ENCODE measurements around the gene AATK. TPM values are rescaled to one million over a fixed set of nuclear protein-coding genes. Genes with fewer than 3 reads are reported as not detected.
"Not testable (repeated sequence)": the region's sequence is repeated elsewhere in the genome, so short reads cannot be mapped to it uniquely, and the experiment has no call there.

Gene AATK
- total RNA-seq, 1 experiment from 2014 or later, result 1.1 TPM

DNA sequence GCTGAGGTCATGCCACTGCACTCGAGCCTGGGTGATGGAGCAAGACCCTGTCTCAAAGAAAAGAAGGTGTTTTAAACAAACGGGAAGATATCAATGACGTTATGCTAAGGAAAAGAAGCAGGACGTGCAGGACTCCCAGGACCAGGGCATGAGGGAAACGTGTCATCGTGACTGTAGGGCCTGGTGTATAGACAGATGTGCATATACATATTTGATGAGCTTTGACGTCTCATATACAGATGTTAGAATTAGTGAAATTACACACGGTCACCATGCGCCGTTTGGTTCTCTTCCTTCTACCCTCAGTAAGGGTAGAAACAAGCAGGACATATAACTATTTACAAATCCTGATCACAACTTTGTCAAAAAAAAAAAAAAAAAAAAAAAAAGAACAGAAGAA, 18.3 kb downstream of the AATK start:
- ChIA-PET CTCF (no interaction called here), POLR2A (ENCODE audit: unreplicated experiment) (no interaction called here)
- H3F3A ChIP-seq (ENCODE audit: low read length, unreplicated experiment), result no peaks in the 10 kb centered on the region
- H3K4me2 ChIP-seq (ENCODE audit: low read length), result no peak overlapping the region
- BruUV-seq (replicated peaks), result no TSS peak
- H3K9ac ChIP-seq (ENCODE audit: low read length), result no peak overlapping the region
- no peak overlapping the region for H2AFZ ChIP-seq (ENCODE audit: low read length)
- TF ChIP-seq, protein P1, sequence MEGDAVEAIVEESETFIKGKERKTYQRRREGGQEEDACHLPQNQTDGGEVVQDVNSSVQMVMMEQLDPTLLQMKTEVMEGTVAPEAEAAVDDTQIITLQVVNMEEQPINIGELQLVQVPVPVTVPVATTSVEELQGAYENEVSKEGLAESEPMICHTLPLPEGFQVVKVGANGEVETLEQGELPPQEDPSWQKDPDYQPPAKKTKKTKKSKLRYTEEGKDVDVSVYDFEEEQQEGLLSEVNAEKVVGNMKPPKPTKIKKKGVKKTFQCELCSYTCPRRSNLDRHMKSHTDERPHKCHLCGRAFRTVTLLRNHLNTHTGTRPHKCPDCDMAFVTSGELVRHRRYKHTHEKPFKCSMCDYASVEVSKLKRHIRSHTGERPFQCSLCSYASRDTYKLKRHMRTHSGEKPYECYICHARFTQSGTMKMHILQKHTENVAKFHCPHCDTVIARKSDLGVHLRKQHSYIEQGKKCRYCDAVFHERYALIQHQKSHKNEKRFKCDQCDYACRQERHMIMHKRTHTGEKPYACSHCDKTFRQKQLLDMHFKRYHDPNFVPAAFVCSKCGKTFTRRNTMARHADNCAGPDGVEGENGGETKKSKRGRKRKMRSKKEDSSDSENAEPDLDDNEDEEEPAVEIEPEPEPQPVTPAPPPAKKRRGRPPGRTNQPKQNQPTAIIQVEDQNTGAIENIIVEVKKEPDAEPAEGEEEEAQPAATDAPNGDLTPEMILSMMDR (conservative IDR thresholded peaks at IDR 0.05; ENCODE audit: low read depth, low read length), result no peak
- TF ChIP-seq EZH2phosphoT487 (IDR thresholded peaks at IDR 0.05; ENCODE audit: borderline replicate concordance, low read length), result no peak
- TF ChIP-seq EZH2 (IDR thresholded peaks at IDR 0.05; ENCODE audit: low read length, unreplicated experiment), result no peak
- no peaks in the 10 kb centered on the region for H3K9me3 ChIP-seq (ENCODE audit: low read length)
- no peak overlapping the region for H3K4me3 ChIP-seq (ENCODE audit: low read length)
- no peaks in the 10 kb centered on the region for H3K36me3 ChIP-seq (ENCODE audit: low read depth, low read length)
- intact Hi-C loops (cut with micrococcal nuclease), result no loop called here
- H4K20me1 ChIP-seq (ENCODE audit: low read length), result no peaks in the 10 kb centered on the region
- H3K27me3 ChIP-seq (ENCODE audit: low read length), result no peaks in the 10 kb centered on the region
- DNase-seq (no peak), ATAC-seq (no peak)
- H3K27ac ChIP-seq (ENCODE audit: low read length), result no peak overlapping the region
- no peaks in the 10 kb centered on the region for H3K9me2 ChIP-seq (replicated peaks; ENCODE audit: low read length)
- H3K79me2 ChIP-seq (ENCODE audit: low read length), result no peaks in the 10 kb centered on the region
- H3K4me1 ChIP-seq (ENCODE audit: insufficient read depth, low read length), result no peaks in the 10 kb centered on the region

DNA sequence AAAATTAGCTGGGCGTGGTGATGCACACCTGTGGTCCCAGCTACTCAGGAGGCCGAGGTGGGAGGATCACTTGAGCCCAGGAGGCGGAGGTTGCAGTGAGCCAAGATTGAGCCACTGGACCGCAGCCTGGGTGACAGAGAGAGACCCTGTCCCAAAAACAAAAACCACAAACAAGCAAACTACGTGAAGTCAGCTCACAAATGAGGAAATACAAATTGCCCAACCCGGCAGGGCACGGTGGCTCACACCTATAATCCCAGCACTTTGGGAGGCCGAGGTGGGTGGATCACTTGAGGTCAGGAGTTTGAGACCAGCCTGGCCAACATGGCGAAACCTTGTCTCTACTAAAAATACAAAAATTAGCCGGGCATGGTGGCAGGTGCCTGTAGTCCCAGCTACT, 19.8 kb downstream of the AATK start:
- H3K27me3 ChIP-seq (ENCODE audit: low read length); H2AFZ ChIP-seq (ENCODE audit: low read length); DNase-seq; CTCF ChIA-PET; H3K9ac ChIP-seq (ENCODE audit: low read length); H3F3A ChIP-seq (ENCODE audit: low read length, unreplicated experiment); H3K4me3 ChIP-seq (ENCODE audit: low read length); H3K36me3 ChIP-seq (ENCODE audit: low read depth, low read length); intact Hi-C loops (cut with micrococcal nuclease); H3K27ac ChIP-seq (ENCODE audit: low read length); ATAC-seq; H3K9me3 ChIP-seq (ENCODE audit: low read length); H3K4me1 ChIP-seq (ENCODE audit: insufficient read depth, low read length); BruUV-seq (replicated peaks); H3K4me2 ChIP-seq (ENCODE audit: low read length); H4K20me1 ChIP-seq (ENCODE audit: low read length); H3K79me2 ChIP-seq (ENCODE audit: low read length); H3K9me2 ChIP-seq (replicated peaks; ENCODE audit: low read length): not testable (repeated sequence)
- POLR2A ChIA-PET (ENCODE audit: unreplicated experiment), result interaction anchor here (0.8 kb wide), 1 partner anchor 11 kb away, joined by 3 read pairs; no protein-coding TSS in a partner anchor

DNA sequence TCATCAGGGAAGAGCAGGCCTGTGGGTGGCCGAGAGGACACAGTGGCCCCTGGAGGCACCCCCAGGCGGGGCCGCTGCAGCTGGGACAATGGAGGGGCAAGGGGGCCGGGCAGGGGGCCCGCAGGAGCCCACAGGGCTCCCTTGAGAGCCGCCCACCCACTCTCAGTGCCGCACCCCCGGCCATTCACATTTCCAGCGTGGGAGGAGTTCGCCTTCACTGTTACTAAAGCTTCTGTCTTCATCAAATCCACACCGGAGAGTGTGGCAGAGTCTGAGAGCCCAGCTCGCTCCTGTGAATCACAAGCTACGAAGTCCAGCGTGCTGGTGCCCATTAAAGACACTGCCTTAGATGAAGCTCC, 21.6 kb downstream of the AATK start:
- POLR2A ChIA-PET (ENCODE audit: unreplicated experiment), result no interaction called here
- Histone ChIP-seq H3F3A (ENCODE audit: low read length, unreplicated experiment) (no peaks in the 10 kb centered on the region), H3K4me2 (ENCODE audit: low read length) (no peak overlapping the region), H3K79me2 (ENCODE audit: low read length) (no peaks in the 10 kb centered on the region), H3K9me2 (replicated peaks; ENCODE audit: low read length) (no peaks in the 10 kb centered on the region), H3K36me3 (ENCODE audit: low read depth, low read length) (no peaks in the 10 kb centered on the region), H3K27me3 (ENCODE audit: low read length) (no peaks in the 10 kb centered on the region), H3K4me1 (ENCODE audit: insufficient read depth, low read length) (no peaks in the 10 kb centered on the region), H2AFZ (ENCODE audit: low read length) (no peak overlapping the region), H3K9ac (ENCODE audit: low read length) (no peak overlapping the region), H3K27ac (ENCODE audit: low read length) (no peak overlapping the region), H3K9me3 (ENCODE audit: low read length) (no peaks in the 10 kb centered on the region), H3K4me3 (ENCODE audit: low read length) (no peak overlapping the region), H4K20me1 (ENCODE audit: low read length) (no peaks in the 10 kb centered on the region)
- ATAC-seq (no peak), DNase-seq (no peak)
- TF ChIP-seq, protein P1 (conservative IDR thresholded peaks at IDR 0.05; ENCODE audit: low read depth, low read length), result no peak
- TF ChIP-seq EZH2phosphoT487 (IDR thresholded peaks at IDR 0.05; ENCODE audit: borderline replicate concordance, low read length), result no peak
- TF ChIP-seq EZH2 (IDR thresholded peaks at IDR 0.05; ENCODE audit: low read length, unreplicated experiment), result no peak
- intact Hi-C loops (cut with micrococcal nuclease), result no loop called here
- no TSS peak for BruUV-seq (replicated peaks)
- CTCF ChIA-PET, result interaction anchor here (0.7 kb wide), 1 partner anchor 107 kb away, joined by 3 read pairs; no protein-coding TSS in a partner anchor
